Renal cortical epithelial cell (primary cell): ENCODE results near the gene ALDOA. TPM values are rescaled to one million over a fixed set of nuclear protein-coding genes. Genes with fewer than 3 reads are reported as not detected.

Experiments
- DNase-seq: peaks from one replicate; pipeline ENCODE4 v3.0.0-alpha.2; 2011; ENCODE audit warnings: low read depth
- total RNA-seq: library from RNA; depleted of rRNA; stranded (reverse); fragments of >200 nt; gene quantifications from 2 replicates; pipeline ENCODE4 v1.2.3, GENCODE V29; 2014

Gene ALDOA
- total RNA-seq, 1 donor from 2014 or later: 1,258 TPM

DNA sequence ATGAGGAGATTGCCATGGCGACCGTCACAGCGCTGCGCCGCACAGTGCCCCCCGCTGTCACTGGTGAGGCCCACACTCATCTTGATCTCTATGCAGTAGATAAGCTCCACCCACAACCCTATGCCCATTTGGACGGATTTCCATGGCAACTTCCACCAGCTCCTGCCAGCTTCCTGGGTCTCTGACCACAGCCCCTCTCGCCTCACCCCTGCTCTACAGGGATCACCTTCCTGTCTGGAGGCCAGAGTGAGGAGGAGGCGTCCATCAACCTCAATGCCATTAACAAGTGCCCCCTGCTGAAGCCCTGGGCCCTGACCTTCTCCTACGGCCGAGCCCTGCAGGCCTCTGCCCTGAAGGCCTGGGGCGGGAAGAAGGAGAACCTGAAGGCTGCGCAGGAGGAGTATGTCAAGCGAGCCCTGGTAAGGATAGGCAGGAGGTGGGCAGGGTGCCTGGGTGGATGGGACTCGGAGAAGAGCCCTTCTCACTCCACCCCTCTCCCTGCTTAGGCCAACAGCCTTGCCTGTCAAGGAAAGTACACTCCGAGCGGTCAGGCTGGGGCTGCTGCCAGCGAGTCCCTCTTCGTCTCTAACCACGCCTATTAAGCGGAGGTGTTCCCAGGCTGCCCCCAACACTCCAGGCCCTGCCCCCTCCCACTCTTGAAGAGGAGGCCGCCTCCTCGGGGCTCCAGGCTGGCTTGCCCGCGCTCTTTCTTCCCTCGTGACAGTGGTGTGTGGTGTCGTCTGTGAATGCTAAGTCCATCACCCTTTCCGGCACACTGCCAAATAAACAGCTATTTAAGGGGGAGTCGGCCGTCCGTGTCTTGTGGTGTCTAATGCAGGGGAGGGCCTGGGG, 4.3 kb downstream of the ALDOA start:
- no peak for DNase-seq

DNA sequence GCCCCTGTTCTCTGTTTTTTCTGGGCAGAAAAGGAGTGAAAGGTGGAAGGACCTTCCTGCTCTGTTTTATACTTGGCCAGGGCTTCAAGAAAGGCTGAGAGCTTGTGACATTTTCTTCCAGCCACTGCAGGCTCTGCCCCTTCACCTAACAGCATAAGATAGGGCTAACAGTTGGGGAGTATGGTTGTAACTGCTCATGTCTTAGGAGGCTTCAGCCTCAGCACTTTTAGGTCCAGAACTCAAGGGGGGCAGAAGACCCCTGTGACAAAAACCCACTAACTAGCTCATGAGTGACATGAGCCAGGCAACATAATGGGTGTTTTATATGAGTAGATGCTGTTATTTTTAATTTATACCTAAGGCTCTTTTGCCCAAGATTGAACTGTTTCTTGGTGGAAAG, 4.9 kb downstream of the ALDOA start:
- DNase-seq: no peak

DNA sequence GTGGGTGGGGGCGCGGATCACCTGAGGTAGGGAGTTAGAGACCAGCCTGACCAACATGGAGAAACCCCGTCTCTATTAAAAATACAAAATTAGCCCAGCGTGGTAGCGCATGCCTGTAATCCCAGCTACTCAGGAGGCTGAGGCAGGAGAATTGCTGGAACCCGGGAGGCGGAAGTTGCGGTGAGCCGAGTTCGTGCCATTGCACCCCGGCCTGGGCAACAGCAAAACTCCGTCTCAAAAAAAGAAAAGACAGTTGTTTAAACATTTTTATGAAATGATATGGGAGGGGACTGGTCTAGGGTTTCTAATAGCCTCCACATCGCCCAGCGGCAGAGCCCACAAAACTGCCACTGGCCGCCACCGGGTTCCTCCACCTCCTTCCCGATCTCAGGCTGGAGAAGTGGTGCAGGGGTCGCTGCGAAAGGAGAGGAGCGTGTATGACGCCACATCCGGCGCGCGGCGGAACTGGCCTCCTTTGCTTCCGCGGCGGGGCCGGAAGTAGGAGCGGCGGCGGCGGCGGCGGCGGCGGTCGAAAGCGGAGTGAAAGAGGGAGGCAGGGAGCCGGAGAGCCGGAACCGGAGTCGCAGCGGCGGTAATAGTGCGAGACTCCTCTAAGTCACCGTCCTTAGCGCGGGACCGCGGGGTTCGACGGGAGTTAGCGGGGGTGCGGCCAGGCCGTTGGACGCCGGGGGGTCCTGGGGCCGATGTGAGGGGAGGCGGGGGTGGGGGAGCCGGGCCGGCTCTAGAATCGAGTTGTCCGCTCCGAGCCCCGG, 10.1 kb downstream of the ALDOA start, which contains the start of gene PPP4C:
PPP4C (plus strand) TSS at position 492 of the 773 bp plus-strand sequence. CDS start 384 bp downstream, outside the sequence.
- peak; percentile 61 for DNase-seq

DNA sequence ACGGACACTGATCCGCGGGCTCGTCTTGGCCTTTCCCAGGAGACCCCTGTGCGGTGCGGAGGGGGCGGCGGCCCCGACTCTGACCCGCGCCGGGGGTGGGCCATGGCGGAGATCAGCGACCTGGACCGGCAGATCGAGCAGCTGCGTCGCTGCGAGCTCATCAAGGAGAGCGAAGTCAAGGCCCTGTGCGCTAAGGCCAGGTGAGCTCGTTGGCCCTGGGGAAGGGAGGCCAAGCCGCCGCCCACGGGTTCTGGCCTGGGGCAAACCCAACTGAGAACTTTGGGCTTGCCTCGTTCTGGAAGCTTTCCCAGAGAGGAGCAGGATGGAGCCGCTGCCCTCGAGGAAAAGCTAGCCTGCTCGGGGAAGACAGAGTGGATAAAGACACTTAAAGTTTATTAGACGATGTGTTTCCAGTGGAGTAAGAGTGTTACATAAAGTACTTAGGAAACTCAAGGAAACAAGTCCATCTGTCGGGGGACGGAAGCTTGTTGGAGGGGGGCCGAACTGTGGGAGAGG, 10.8 kb downstream of the ALDOA start:
- DNase-seq: no peak

DNA sequence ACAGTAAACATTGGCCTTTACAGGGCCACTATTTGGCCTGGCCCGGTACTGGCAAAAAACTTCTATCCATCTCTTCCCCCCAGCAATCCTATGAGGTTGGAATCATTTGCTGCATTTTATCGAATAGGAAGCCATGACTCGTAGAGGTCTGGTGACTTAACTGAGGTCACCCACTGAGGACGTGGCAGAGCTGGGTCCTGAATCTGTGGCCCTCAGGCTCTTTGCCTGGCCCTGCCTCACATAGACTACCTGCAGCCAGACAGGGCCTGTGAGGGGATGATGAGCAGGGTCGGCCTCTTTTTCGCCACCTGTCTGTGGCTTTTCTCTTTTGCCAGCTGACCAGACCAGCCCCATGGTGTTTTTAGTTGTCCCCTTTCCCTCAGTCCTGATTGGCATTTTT, 12.1 kb downstream of the ALDOA start:
- no peak for DNase-seq

DNA sequence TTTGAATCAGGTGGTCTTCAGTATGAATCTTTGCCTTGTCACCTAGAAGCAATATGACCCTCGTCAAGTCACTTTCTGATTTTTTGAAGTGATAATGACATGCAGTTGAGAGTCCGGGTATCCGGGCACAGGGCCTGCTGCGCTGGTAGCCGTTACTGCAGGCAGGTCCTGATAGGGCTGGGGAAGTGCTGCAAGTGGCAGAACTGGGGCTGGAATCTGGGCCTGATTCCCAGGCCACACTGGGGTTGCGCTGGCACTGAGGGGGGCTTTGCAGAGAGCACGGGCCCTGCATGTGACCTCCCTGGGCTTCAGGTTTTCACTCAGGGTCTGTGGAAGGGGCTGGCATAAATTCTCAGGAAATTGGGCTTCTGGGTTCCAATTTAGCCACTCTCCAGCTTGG, 13.2 kb downstream of the ALDOA start:
- no peak for DNase-seq

DNA sequence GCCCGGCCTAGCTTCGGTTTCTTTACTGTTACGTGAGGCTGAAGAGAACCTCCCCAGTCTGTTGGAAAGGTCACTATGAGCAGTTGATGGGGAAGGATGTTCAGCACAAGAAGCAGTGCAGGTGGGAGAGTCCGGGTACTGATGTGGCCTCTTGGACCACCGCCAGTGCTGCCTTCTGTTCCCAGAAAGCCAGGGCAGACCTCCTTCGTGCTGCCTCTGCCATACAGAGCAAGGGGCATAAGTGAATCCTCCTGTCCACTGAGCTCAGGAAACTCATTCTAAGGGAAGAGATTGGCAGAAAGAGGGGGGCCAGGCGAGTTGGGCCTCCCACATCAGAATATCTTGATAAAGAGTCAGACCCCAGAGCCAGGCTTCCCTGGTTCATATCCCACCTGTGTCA, 13.9 kb downstream of the ALDOA start:
- DNase-seq: no peak

DNA sequence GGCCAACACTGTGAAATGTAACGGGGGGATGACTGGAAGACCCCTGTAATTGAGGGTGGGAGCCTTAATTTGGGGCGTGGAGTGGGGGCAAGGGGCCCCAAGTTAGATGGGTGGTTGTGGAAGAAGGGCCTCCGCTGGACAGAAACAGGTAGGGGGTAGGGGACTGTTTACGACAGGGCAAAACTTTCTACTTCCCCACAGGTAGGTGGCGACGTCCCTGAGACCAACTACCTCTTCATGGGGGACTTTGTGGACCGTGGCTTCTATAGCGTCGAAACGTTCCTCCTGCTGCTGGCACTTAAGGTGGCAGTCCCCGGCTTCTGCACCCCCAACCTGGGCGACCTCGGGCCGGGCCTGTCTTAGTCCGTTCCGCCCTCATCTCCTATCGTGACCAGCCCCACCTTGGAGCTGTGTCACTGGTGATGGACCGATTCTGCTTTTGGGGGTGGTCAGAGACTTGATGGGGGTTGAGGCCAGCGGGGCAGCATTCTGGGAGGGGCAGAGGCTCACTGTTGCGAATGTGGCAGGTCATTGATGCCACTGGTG, 17.1 kb downstream of the ALDOA start:
- no peak for DNase-seq

DNA sequence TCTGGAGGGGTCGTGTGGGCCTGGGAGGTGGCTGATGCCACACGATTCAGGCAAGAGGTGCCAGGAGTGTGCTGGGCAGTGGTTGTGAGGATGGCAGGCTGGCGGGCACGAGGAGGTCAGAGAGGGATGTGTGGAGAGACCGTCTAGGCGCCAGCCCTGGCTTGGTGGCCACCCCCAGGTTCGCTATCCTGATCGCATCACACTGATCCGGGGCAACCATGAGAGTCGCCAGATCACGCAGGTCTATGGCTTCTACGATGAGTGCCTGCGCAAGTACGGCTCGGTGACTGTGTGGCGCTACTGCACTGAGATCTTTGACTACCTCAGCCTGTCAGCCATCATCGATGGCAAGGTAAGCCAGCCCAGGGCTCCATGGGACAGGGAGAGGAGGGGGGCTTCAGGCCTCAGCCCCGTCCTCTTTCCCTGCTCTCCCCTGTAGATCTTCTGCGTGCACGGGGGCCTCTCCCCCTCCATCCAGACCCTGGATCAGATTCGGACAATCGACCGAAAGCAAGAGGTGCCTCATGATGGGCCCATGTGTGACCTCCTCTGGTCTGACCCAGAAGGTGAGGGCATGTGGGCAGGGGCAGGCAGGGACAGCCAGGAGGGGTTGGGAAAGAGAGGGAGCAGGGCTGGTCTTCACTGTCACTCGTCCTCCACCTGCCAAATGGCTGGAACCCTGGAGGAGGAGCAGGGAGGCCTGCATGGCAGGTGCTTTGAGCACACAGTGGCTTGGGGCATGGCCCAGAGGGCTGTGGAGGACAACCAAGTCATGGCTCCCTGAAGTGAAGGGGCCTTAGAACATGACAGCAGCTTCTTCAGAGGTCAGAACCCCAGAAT, 17.9 kb downstream of the ALDOA start:
- no peak for DNase-seq

DNA sequence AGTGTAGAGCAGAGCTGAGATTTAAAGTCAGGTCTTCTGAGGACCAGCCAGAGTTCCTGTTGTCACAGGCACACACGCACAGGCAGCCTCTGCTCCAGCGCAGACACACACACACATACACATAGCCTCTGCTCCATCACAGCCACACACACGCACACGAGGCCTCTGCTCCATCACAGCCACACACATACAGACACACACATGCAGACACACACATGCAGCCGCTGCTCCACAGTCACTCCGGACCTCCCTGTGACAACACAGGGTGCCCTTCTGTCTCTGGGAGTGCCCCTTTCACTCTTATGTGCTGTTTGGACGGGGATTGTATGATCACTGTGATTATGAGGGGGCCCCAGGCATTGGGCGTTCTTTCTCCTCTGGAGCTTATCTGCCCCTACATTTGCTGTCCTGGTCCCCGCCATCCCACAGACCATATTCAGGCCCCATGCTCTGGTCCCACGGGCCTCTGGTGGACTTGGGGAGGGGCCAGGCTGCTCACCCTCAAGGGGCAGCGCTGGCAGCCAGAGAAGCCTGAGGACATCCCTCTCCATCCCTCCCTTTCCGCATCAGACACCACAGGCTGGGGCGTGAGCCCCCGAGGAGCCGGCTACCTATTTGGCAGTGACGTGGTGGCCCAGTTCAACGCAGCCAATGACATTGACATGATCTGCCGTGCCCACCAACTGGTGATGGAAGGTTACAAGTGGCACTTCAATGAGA, 18.7 kb downstream of the ALDOA start:
- DNase-seq: no peak

DNA sequence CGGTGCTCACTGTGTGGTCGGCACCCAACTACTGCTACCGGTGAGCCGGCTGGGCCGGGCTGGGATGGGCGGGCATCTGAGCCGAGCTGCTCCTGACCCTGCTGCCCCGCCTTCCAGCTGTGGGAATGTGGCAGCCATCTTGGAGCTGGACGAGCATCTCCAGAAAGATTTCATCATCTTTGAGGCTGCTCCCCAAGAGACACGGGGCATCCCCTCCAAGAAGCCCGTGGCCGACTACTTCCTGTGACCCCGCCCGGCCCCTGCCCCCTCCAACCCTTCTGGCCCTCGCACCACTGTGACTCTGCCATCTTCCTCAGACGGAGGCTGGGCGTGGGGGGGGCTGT, 19.2 kb downstream of the ALDOA start:
- no peak for DNase-seq

DNA sequence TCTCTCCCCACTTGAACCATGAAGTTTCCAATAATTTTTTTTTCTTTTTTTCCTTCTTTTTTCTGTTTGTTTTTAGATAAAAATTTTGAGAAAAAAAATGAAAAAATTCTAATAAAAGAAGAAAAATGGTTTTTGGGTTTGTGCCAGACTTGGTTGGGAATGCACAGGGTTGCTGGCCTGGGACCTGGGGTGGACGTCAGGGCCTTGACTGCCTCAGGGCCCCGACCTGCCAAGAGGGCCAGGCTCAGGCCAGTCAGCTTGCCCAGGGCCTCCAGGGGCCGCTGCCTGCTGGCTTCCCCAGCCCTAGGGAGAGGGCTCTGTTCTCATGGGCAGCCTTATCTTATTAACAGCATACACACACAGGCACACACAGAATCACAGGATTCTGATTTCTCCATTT, 19.7 kb downstream of the ALDOA start:
- no peak for DNase-seq

DNA sequence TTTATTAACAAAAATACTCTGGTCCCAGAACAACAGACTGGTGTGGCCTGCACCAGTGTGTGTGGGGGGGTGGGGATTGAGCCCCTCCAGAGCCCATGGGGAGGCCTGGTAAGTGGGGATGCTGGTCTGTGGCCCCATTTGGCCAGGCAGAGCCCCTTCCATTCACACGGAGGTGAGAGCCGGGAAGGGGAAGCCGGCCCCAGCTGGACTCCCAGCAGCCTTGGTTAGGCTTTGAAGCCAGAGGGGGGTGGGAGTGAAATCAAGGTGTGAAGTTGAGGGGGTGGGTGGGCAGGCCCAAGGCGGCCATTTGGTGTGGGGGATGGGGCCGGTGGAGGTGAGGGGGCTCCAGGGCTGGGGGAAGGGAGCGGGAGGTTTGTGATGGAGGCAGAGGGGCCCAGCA, 20.3 kb downstream of the ALDOA start:
- no peak for DNase-seq

DNA sequence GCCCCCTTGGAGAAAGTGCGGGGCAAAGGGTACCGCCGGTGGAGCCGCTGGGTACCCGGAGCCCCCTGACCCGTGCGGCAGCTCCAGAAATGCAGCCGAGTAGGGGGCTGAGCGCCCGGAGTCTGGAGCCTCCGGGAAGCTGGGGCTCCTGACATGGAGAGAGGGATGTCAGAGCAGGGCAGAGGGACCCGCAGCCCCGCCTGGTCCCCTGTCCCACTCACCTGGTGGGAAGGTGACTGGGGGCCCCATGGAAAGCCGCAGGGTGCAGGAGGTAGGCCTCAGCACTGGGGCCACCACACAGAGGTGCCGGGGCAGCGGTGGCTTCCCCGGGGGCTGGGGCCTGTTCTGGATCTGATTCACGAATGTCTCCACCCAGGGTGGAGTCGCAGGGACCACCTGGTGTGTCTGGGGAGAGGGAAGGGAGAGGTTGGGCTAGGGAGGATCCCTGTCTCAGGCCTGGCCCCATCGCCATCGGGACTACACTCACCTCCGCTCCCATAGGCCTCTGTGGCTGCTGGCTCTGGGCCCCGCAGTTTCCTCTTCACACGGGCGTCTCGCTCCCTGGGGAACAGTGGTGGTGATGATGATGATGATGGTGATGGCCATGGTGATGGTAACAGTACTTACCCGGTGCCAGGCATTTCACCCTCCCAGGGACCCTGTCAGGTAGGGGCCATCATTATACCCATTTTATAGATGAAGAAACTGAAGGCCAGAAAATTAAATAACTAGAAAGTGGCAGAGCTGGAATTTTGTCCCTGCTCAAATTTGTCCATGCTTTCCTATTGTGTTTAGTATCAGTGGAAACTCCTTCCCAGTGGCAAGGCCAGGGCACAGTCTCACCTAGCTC, 21.0 kb downstream of the ALDOA start:
- no peak for DNase-seq

DNA sequence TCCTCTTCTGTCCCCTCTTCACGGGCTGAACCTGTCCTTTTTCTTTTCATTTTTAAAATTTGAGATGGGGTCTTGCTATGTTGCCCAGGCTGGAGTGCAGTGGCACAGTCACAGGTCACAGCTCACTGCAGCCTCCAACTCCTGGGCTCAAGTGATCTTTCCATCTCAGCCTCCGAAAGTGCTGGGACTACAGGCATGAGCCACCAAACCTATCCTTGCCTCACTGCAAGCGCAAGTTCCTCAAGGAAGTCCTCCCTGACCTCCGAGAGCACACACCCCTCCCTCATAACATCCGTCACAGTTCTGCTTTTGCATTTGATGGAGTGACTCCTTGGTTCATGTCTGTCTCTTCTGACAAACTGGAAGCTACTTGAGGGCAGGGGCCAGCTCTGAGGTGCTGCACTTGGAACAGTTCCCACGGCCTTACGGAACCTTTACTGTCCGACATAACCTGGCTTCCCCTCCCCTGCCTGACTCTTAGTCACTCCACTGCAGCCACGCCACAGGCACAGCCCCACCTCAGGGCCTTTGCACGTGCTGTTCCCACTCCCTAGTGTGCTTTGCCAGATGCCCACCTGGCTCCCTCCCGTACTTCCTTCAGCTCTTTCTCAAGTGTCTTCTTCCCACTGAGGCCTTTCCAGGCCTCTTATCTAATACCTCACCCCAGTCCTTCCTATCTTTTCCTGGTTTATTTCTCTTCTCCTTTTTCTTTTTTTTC, 21.8 kb downstream of the ALDOA start:
- DNase-seq: no peak

DNA sequence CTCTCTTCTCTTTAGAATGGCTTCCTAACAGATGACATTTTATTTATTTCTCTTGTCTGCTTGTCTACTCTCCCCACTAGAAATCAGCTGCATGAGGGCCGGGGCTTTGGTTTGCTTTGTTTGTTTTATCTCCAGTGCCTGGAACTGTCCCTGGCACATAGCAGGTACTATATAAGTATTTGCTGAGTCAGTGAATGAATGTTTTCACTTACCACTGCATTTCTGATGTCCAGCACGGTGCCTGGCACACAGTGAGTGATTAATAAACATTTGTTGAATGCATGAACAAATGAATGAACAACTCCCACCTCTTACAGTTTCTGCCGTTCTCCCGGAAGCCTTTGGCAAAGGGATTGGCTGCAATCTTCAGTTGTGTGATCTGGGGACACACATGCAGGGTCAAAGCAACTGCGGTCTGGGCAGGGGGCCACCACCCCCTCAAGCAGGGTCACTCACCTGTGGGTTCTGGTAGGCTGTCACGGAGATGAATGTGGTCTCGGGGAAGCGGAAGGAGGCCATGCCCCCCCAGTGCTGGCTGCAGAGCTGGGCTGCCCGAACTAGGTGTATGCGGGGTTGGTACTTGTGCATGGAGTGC, 22.8 kb downstream of the ALDOA start:
- no peak for DNase-seq

DNA sequence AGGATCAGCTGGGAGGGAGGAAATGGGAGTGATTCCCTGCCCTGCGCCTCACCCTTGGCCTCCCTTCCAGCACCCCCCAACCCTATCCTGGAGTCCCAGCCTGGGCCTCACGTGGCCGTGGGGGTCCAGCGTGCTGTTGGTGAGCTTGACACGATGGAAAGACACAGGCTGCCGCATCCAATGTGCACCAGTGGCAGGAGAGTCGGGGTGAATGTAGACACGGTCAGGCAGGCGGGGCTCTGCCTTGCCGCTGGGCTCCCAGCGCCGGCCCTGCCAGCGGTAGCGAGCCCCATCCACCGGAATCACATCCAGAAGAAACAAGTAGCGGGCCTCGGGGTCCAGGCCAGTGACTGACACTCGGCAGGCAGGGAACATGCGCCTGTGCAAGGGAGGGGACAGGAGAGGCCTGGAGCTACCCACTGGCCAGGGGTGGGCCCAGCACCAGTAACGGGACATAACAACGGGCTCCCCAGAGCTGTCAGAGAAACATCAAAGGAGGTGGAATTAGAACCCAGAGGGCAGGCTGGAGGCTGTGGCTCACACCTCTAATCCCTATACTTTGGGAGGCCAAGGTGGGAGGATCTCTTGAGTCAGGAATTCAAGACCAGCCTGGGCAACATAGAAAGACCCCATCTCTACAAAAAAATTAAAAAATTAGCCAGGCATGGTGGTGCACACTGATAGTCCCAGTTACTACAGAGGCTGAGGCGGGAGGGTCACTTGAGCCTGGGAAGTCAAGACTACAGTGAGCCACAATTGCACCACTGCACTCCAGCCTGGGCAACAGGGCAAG, 23.5 kb downstream of the ALDOA start:
- DNase-seq: no peak
